GM10266 (cell line): ENCODE results near the gene SAMD8.

ENCODE experiments used
- DNase-seq: peaks from one replicate; pipeline ENCODE4 v3.0.0; 2012; ENCODE audit errors: extremely low spot score
- CTCF ChIP-seq: IDR thresholded peaks from 2 replicates; pipeline ENCODE4 v1.5.1; 2012; ENCODE audit warnings: mild to moderate bottlenecking, low read depth; ENCODE audit not compliant: control insufficient read depth, insufficient read depth; ENCODE audit errors: missing control alignments

SAMD8 gene

DNA sequence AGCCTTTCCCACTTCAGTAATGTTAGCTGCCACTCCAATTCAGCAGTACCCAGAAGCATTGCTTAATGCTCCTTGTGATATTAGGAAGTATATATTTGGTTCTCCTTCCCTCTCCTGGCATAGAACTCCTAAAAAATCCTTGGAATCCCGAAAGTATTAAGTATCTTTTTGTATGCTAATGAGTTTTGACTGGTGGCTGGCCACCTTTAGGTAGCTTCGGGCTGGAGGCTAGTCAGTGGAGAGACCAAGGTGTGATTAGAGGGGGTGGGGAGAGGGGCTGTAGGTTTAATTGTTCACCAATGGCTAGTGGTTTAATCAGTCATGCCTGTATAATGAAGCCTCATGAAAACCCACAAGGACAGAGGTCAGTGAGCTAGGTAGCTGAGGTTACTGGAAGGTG, 112.1 kb downstream of the SAMD8 start:
- DNase-seq, result no peak
- no peak for TF ChIP-seq CTCF

- no peak for DNase-seq
- TF ChIP-seq CTCF, result no peak
Measured at GRCh38 chr10:75226095-75226494, 114.6 kb downstream of the SAMD8 start.

DNA sequence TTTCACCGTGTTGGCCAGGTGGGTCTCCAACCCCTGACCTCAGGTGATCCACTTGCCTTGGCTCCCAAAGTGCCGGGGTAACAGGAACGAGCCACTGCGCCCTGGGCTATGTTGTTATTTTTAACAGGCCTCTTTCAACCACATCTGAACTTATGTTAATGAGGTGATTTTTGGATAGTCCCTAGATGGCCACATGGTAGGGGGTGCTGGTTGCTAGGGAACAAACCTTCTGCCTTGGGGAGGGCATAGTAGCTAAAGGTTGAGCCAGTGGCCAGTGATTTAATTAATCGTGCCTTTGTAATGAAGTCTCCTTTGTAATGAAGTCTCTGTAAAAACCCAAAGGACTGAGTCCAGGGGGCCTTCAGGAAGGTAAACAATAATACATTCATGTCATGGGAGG, 115.2 kb downstream of the SAMD8 start:
- no peak for DNase-seq
- TF ChIP-seq CTCF, result no peak

- DNase-seq, result no peak
- no peak for TF ChIP-seq CTCF
Measured at GRCh38 chr10:75228278-75228677, 116.8 kb downstream of the SAMD8 start.

- DNase-seq, result no peak
- TF ChIP-seq CTCF, result no peak
Measured at GRCh38 chr10:75228834-75229233, 117.4 kb downstream of the SAMD8 start.

GRCh38 chr10:75229971-75230370, 118.5 kb downstream of the SAMD8 start:
- no peak for TF ChIP-seq CTCF
- DNase-seq, result no peak

DNA sequence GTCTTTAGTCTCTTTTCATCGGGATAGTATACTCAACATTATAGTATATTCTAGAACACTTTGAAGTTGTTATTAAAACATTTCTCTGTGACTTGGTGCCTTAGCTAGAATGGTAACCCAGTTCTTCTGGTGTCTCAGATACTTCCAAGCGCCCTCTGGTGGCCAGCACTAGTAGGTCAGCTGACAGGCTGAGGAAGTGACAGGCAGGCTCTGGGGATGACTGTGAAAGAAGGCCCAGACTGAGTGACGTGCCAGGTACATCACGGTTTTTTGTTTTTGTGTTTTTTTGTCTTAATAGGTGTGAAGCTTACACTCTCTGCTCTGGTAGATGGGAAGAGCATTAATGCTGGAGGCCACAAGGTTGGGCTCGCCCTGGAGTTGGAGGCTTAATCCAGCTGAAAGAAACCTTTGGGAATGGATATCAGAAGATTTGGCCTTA, 119.2 kb downstream of the SAMD8 start:
- DNase-seq, result peak; percentile 82
- TF ChIP-seq CTCF, result peak; percentile 97
